GM12878 (cell line): ENCODE data around the gene RAC2. TPM values are rescaled to one million over a fixed set of nuclear protein-coding genes. Genes with fewer than 3 reads are reported as not detected.
A peak's percentile ranks its signal among the peaks of the same experiment; 100 is the strongest.

Experiments
- ATAC-seq: fragments of 200-7000 bp; cut with Tn5 transposase; 3 replicates; pipeline ENCODE4 v1.9.1; 2020; ENCODE audit warnings: mild to moderate bottlenecking, moderate library complexity
- BruUV-seq: library from RNA; stranded (reverse); fragments of 400-500 nt; replicated peaks from 2 replicates; lab custom pipeline; 2021; lab: Mats Ljungman, UMichigan
- CTCF ChIA-PET: fragments of 300-600 bp; sonication (Branson Sonifier 250); formaldehyde crosslinking; extraction: SDS; loops from one replicate; lab custom pipeline; 2021; ENCODE audit warnings: inconsistent platforms; lab: Yijun Ruan, JAX
- POLR2A ChIA-PET: fragments of 350-600 bp; formaldehyde crosslinking; extraction: SDS; loops from one replicate; lab custom pipeline; 2021; ENCODE audit warnings: inconsistent platforms; lab: Charles Lee
- RAD21 ChIA-PET: fragments of 300-600 bp; sonication (Branson Sonifier 250); formaldehyde crosslinking; loops from one replicate; lab custom pipeline; 2023; ENCODE audit warnings: antibody characterized with exemption; ENCODE audit not compliant: unreplicated experiment; lab: Charles Lee
- SMC1A ChIA-PET: fragments of 300-600 bp; sonication (Branson Sonifier 250); formaldehyde crosslinking; loops from one replicate; lab custom pipeline; 2023; ENCODE audit not compliant: unreplicated experiment, uncharacterized antibody; lab: Charles Lee
- DNase-seq: peaks from one replicate; pipeline ENCODE4 v3.0.0-alpha.2; 2011; ENCODE audit warnings: low read depth, low spot score
- FAIRE-seq: peaks from 3 replicates; lab custom pipeline; 2011; peaks lifted over from hg19 to GRCh38; lab: Jason Lieb, UNC
- H2AFZ ChIP-seq: 2 replicates; pipeline ENCODE4 v1.6.0; 2011; ENCODE audit warnings: low read depth, low read length, control low read depth; ENCODE audit not compliant: control insufficient read depth
- H3K27ac ChIP-seq: 2 replicates; pipeline ENCODE4 v1.5.1; 2011; ENCODE audit warnings: control low read depth; ENCODE audit not compliant: control insufficient read depth, insufficient read depth
- H3K27me3 ChIP-seq, 2 experiments: replicated peaks in 1 of 2; 2 replicates each; pipeline versions ENCODE4 v1.6.0 to v1.6.1; 2011; ENCODE audit warnings: low read length in 1 of 2; ENCODE audit not compliant: control insufficient read depth in 2 of 2, insufficient read depth in 2 of 2
- H3K36me3 ChIP-seq, 2 experiments: 2 replicates each; pipeline ENCODE4 v1.5.1; 2011; ENCODE audit warnings: low read length in 1 of 2; ENCODE audit not compliant: control insufficient read depth in 2 of 2, insufficient read depth in 2 of 2
- H3K4me1 ChIP-seq: 2 replicates; pipeline ENCODE4 v1.6.1; 2011; ENCODE audit warnings: mild to moderate bottlenecking, low read length, moderate library complexity, mixed read lengths; ENCODE audit not compliant: control insufficient read depth, insufficient read depth
- H3K4me2 ChIP-seq: 2 replicates; pipeline ENCODE4 v1.6.0; 2011; ENCODE audit warnings: control low read depth; ENCODE audit not compliant: control insufficient read depth, insufficient read depth
- H3K4me3 ChIP-seq: fragments of 200-600 bp; sonication (generic); 2 replicates; pipeline ENCODE4 v1.5.1; 2016
- H3K79me2 ChIP-seq: 2 replicates; pipeline ENCODE4 v1.6.0; 2011; ENCODE audit warnings: low read length; ENCODE audit not compliant: control insufficient read depth, insufficient read depth
- H3K9ac ChIP-seq: 2 replicates; pipeline ENCODE4 v1.8.0; 2011; ENCODE audit warnings: low read length, control low read depth, mixed read lengths; ENCODE audit not compliant: control insufficient read depth, insufficient read depth
- H3K9me3 ChIP-seq: replicated peaks from 3 replicates; pipeline ENCODE4 v1.5.1; 2011; ENCODE audit warnings: mild to moderate bottlenecking, low read length; ENCODE audit not compliant: control insufficient read depth, insufficient read depth
- H4K20me1 ChIP-seq: 2 replicates; pipeline ENCODE4 v1.6.0; 2011; ENCODE audit not compliant: control insufficient read depth, insufficient read depth
- ATF3 ChIP-seq: IDR thresholded peaks from 2 replicates; pipeline ENCODE4 v1.6.1; 2011; ENCODE audit warnings: low read depth, mild to moderate bottlenecking, low read length, moderate library complexity, borderline replicate concordance; ENCODE audit errors: extremely low read depth
- BCL3 ChIP-seq: IDR thresholded peaks from 2 replicates; pipeline ENCODE4 v1.6.1; 2011; ENCODE audit warnings: borderline replicate concordance, low read depth, mild to moderate bottlenecking, moderate library complexity, low read length; ENCODE audit not compliant: insufficient read depth, poor library complexity, severe bottlenecking
- BCLAF1 ChIP-seq: fragments of 450-650 bp; IDR thresholded peaks from 2 replicates; pipeline ENCODE4 v1.6.1; 2017; ENCODE audit warnings: antibody characterized with exemption, mild to moderate bottlenecking, moderate library complexity
- CBFB ChIP-seq: IDR thresholded peaks from 2 replicates; pipeline ENCODE4 v1.6.1; 2016; ENCODE audit warnings: antibody characterized with exemption, low read depth
- SMAD5 ChIP-seq: IDR thresholded peaks from 2 replicates; pipeline ENCODE4 v1.6.1; 2016; ENCODE audit warnings: antibody characterized with exemption, low read depth
- SUZ12 ChIP-seq: fragments of 200-600 bp; sonication (generic); IDR thresholded peaks from one replicate; pipeline ENCODE4 v1.6.1; 2018; ENCODE audit warnings: antibody characterized with exemption, mild to moderate bottlenecking; ENCODE audit not compliant: unreplicated experiment
- TAF1 ChIP-seq: IDR thresholded peaks from 2 replicates; pipeline ENCODE4 v1.6.1; 2011; ENCODE audit warnings: mild to moderate bottlenecking, low read depth, low read length, borderline replicate concordance
- USF1 ChIP-seq: IDR thresholded peaks from 2 replicates; pipeline ENCODE4 v1.6.1; 2011; ENCODE audit warnings: borderline replicate concordance, low read depth, mild to moderate bottlenecking, moderate library complexity, mixed read lengths, low read length; ENCODE audit not compliant: insufficient read depth; ENCODE audit errors: extremely low read length
- ZNF687 ChIP-seq: fragments of 450-650 bp; IDR thresholded peaks from 2 replicates; pipeline ENCODE4 v1.6.1; 2017; ENCODE audit warnings: mild to moderate bottlenecking, moderate library complexity
- WGBS: methylation state at CpG from one replicate; pipeline ENCODE4 v1.1.6; 2016; ENCODE audit warnings: low lambda C conversion rate; ENCODE audit not compliant: insufficient replicate concordance, insufficient coverage; ENCODE audit errors: missing lambda C conversion rate; 5-methylcytosine and 5-hydroxymethylcytosine counted together
- in situ Hi-C: fragments of 300-500 bp; cut with MboI; formaldehyde crosslinking; loops from 9 replicates; pipeline ENCODE4 v1.14.3; 2018; ENCODE audit warnings: mixed read lengths
- intact Hi-C: fragments of 100-400 bp; cut with micrococcal nuclease; formaldehyde crosslinking; loops from one replicate; pipeline ENCODE4 v1.14.2; 2022; ENCODE audit not compliant: unreplicated experiment
- polyA plus RNA-seq, 11 experiments: library from polyadenylated mRNA; depleted of rRNA in 4 of 11; unstranded in 6 of 11; stranded (reverse) in 5 of 11; fragments of >200 nt; fragmentation: Nextera tagmentation in 4 of 11; fragmentation: Illumina TruSeq in 1 of 11; extraction: Ambion mirVana in 4 of 11; extraction: Trizol in 1 of 11; gene quantifications; 1 replicate in 1 of 11; 2 replicates in 10 of 11; pipeline versions ENCODE4 v1.2.1 to v1.2.3, GENCODE V29; 2011 to 2016; ENCODE audit warnings: inconsistent platforms in 2 of 11, missing spikeins in 2 of 11, low read depth in 1 of 11
- total RNA-seq, 4 experiments: library from RNA; depleted of rRNA in 3 of 4; stranded (reverse); fragments of >200 nt in 3 of 4; fragmentation: Illumina TruSeq in 1 of 4; extraction: Trizol in 1 of 4; gene quantifications; 2 replicates each; pipeline versions ENCODE4 v1.2.1 to v1.2.3, GENCODE V29; 2013 to 2021

Gene RAC2
- total and polyA plus RNA-seq, 10 of the 15 experiments (the other 5 are each of a cell fraction or from before 2014, with no cell fraction given): 102 to 386 (median 304) TPM

- no peak for TF ChIP-seq ZNF687
Measured at GRCh38 chr22:37275134-37275533, 31.1 kb upstream of the RAC2 start (continued).

GRCh38 chr22:37274380-37274862 is 30.4 kb upstream of the RAC2 start:
- Histone ChIP-seq H4K20me1 (no peaks in the 10 kb centered on the region), H3K4me2 (peak overlapping the region; percentile 17), H3K27ac (peak overlapping the region; percentile 22; the same call in 1 of the 2 replicates), H3K9me3 (no peaks in the 10 kb centered on the region), H3K4me1 (peaks cover 27% of the 10 kb centered on the region), H3K79me2 (no peaks in the 10 kb centered on the region), H3K27me3 (no peaks in the 10 kb centered on the region), H2AFZ (no peak overlapping the region; the same call in 1 of the 2 replicates), H3K9ac (no peak overlapping the region), H3K4me3 (no peak overlapping the region), H3K36me3 (no peaks in the 10 kb centered on the region)
- in situ Hi-C loops (no loop called here), intact Hi-C loops (no loop called here)
- SMC1A ChIA-PET: interaction anchor here (1.3 to 1.6 kb wide), 3 partner anchors 9 to 39 kb away, joined by 3 to 6 read pairs (median 5); partner anchors contain the start of gene RAC2
- 6% methylated on average over 12 of the region's 12 CpGs for WGBS
- CTCF ChIA-PET: interaction anchor here (0.6 to 10.5 kb wide), 4 partner anchors 7 to 1293 kb away, joined by 3 to 181 read pairs (median 92); partner anchors contain the start of gene CYTH4
- RAD21 ChIA-PET: interaction anchor here (1.6 to 1.7 kb wide), 2 partner anchors 18 to 32 kb away, joined by 3 read pairs; no protein-coding TSS in a partner anchor
- FAIRE-seq (no peak), ATAC-seq (peak; percentile 91), DNase-seq (no peak)
- POLR2A ChIA-PET: interaction anchor here (1.0 to 1.3 kb wide), 2 partner anchors 8 to 36 kb away, joined by 3 read pairs; partner anchors contain the start of gene CYTH4
- BruUV-seq: no TSS peak
- TF ChIP-seq BCLAF1 (no peak), USF1 (peak; percentile 29), BCL3 (no peak), SUZ12 (no peak), TAF1 (no peak), CBFB (no peak), ATF3 (no peak), SMAD5 (no peak)
